HCT116 (cell line): ENCODE results near the gene RHOT1. TPM values are rescaled to one million over a fixed set of nuclear protein-coding genes. Genes with fewer than 3 reads are reported as not detected.

Source experiments
- ATAC-seq: fragments of 200-7000 bp; cut with Tn5 transposase; 2 replicates; pipeline ENCODE4 v1.9.1; 2020; ENCODE audit warnings: mild to moderate bottlenecking, moderate library complexity
- BruUV-seq: library from RNA; stranded (reverse); fragments of 400-500 nt; replicated peaks from 2 replicates; lab custom pipeline; 2021; lab: Mats Ljungman, UMichigan
- CTCF ChIA-PET: fragments of 300-600 bp; sonication (Branson Sonifier 250); formaldehyde crosslinking; loops from one replicate; lab custom pipeline; 2021; ENCODE audit warnings: antibody characterized with exemption; lab: Charles Lee
- POLR2A ChIA-PET: fragments of 300-600, 350-600 bp; sonication (Branson Sonifier 250); formaldehyde crosslinking; loops from one replicate; lab custom pipeline; 2021; ENCODE audit warnings: antibody characterized with exemption; lab: Charles Lee
- RAD21 ChIA-PET, 2 experiments: fragments of 300-600 bp; sonication (Branson Sonifier 250); formaldehyde crosslinking; loops; one replicate each; lab custom pipeline; 2023; ENCODE audit warnings: low total read pairs in 2 of 2; ENCODE audit not compliant: uncharacterized antibody in 2 of 2, unreplicated experiment in 2 of 2, low non-redundant PET in 1 of 2; lab: Charles Lee
- DNase-seq: peaks from one replicate; pipeline ENCODE4 v3.0.0-alpha.2; 2010; ENCODE audit warnings: low read depth, low spot score
- H2AFZ ChIP-seq: fragments of 200-600 bp; shearing (Covaris generic), sonication (generic); 2 replicates; pipeline ENCODE4 v1.6.1; 2017; ENCODE audit warnings: low read depth, mixed run types, mixed read lengths, antibody characterized with exemption, low read length; ENCODE audit not compliant: poor library complexity, severe bottlenecking
- H3K27ac ChIP-seq: 2 replicates; pipeline ENCODE4 v1.5.1; 2012; ENCODE audit warnings: low read depth, low read length
- H3K27me3 ChIP-seq: fragments of 200-600 bp; sonication (generic); 2 replicates; pipeline ENCODE4 v1.6.1; 2016; ENCODE audit warnings: mixed run types, low read length, mixed read lengths; ENCODE audit not compliant: insufficient read depth
- H3K36me3 ChIP-seq, 2 experiments: fragments of 200-500 bp in 1 of 2; fragments of 200-600 bp in 1 of 2; sonication (Bioruptor generic) in 1 of 2; sonication (generic) in 1 of 2; 2 replicates each; pipeline versions ENCODE4 v1.5.1 to v1.6.1; 2014 to 2016; ENCODE audit warnings: low read length in 2 of 2, inconsistent platforms in 1 of 2, mixed read lengths in 1 of 2, mixed run types in 1 of 2; ENCODE audit not compliant: insufficient read depth in 2 of 2, control insufficient read depth in 1 of 2
- H3K4me1 ChIP-seq, 2 experiments: fragments of 200-600 bp in 1 of 2; sonication (generic) in 1 of 2; 2 replicates each; pipeline versions ENCODE4 v1.5.1 to v1.6.1; 2012 to 2017; ENCODE audit warnings: low read length in 2 of 2, inconsistent platforms in 1 of 2, mild to moderate bottlenecking in 1 of 2, mixed read lengths in 1 of 2, mixed run types in 1 of 2, moderate library complexity in 1 of 2; ENCODE audit not compliant: insufficient read depth in 2 of 2, control insufficient read depth in 1 of 2
- H3K4me2 ChIP-seq: fragments of 200-600 bp; sonication (generic); 2 replicates; pipeline ENCODE4 v1.6.1; 2017; ENCODE audit warnings: mixed run types, low read length, mixed read lengths
- H3K4me3 ChIP-seq, 2 experiments: fragments of 200-600 bp in 1 of 2; sonication (generic) in 1 of 2; replicated peaks in 1 of 2; 2 replicates each; pipeline ENCODE4 v1.5.1; 2011 to 2016; ENCODE audit warnings: low read length in 2 of 2, control low read depth in 1 of 2, low read depth in 1 of 2, mild to moderate bottlenecking in 1 of 2, mixed read lengths in 1 of 2, mixed run types in 1 of 2
- H3K79me2 ChIP-seq: fragments of 200-600 bp; sonication (generic); 2 replicates; pipeline ENCODE4 v1.6.1; 2017; ENCODE audit warnings: mild to moderate bottlenecking, mixed run types, low read length, moderate library complexity, mixed read lengths; ENCODE audit not compliant: insufficient read depth
- H3K9ac ChIP-seq: fragments of 200-600 bp; sonication (generic); 2 replicates; pipeline ENCODE4 v1.6.1; 2016; ENCODE audit warnings: low read length, mixed read lengths
- H3K9me2 ChIP-seq: fragments of 200-600 bp; sonication (generic), shearing (Covaris generic); 2 replicates; pipeline ENCODE4 v1.6.1; 2017; ENCODE audit warnings: mixed run types, mild to moderate bottlenecking, moderate library complexity; ENCODE audit not compliant: insufficient read depth
- H3K9me3 ChIP-seq, 2 experiments: fragments of 200-500 bp in 1 of 2; fragments of 200-600 bp in 1 of 2; sonication (Bioruptor generic) in 1 of 2; sonication (generic) in 1 of 2; 2 replicates each; pipeline ENCODE4 v1.6.1; 2014 to 2017; ENCODE audit warnings: low read length in 2 of 2, mixed read lengths in 2 of 2, inconsistent platforms in 1 of 2, low read depth in 1 of 2, mild to moderate bottlenecking in 1 of 2, mixed run types in 1 of 2, moderate library complexity in 1 of 2; ENCODE audit not compliant: control insufficient read depth in 1 of 2, insufficient read depth in 1 of 2
- H4K20me1 ChIP-seq: fragments of 200-600 bp; sonication (generic), shearing (Covaris generic); 2 replicates; pipeline ENCODE4 v1.6.1; 2017; ENCODE audit warnings: mixed run types, mild to moderate bottlenecking, moderate library complexity; ENCODE audit not compliant: insufficient read depth
- ATF3 ChIP-seq: IDR thresholded peaks from 2 replicates; pipeline ENCODE4 v1.6.1; 2012
- CEBPB ChIP-seq: IDR thresholded peaks from 2 replicates; pipeline ENCODE4 v1.6.1; 2012; ENCODE audit warnings: low read depth
- CTCF ChIP-seq, 3 experiments: fragments of 200-600 bp in 1 of 3; sonication (generic) in 1 of 3; IDR thresholded peaks in 2 of 3; conservative IDR thresholded peaks in 1 of 3; 2 replicates each; pipeline ENCODE4 v1.5.1; 2012 to 2017; ENCODE audit warnings: low read depth in 2 of 3, low read length in 2 of 3, antibody characterized with exemption in 1 of 3, borderline replicate concordance in 1 of 3, control low read depth in 1 of 3, mild to moderate bottlenecking in 1 of 3, mixed read lengths in 1 of 3, mixed run types in 1 of 3, moderate library complexity in 1 of 3; ENCODE audit not compliant: insufficient read depth in 1 of 3
- EGR1 ChIP-seq: IDR thresholded peaks from 2 replicates; pipeline ENCODE4 v1.6.1; 2012; ENCODE audit warnings: low read depth
- ELF1 ChIP-seq: IDR thresholded peaks from 2 replicates; pipeline ENCODE4 v1.6.1; 2012; ENCODE audit warnings: low read depth, borderline replicate concordance
- JUND ChIP-seq: IDR thresholded peaks from 2 replicates; pipeline ENCODE4 v1.6.1; 2012
- POLR2A ChIP-seq: IDR thresholded peaks from 2 replicates; pipeline ENCODE4 v1.7.0; 2011; ENCODE audit warnings: borderline replicate concordance; ENCODE audit not compliant: insufficient read depth, insufficient read length; ENCODE audit errors: extremely low read depth
- REST ChIP-seq: IDR thresholded peaks from 2 replicates; pipeline ENCODE4 v1.6.1; 2012; ENCODE audit warnings: low read depth
- SIN3A ChIP-seq: IDR thresholded peaks from 2 replicates; pipeline ENCODE4 v1.6.1; 2012; ENCODE audit warnings: low read depth
- SP1 ChIP-seq: IDR thresholded peaks from 2 replicates; pipeline ENCODE4 v1.6.1; 2012; ENCODE audit warnings: low read depth
- SRF ChIP-seq: IDR thresholded peaks from 2 replicates; pipeline ENCODE4 v1.6.1; 2012; ENCODE audit warnings: low read depth
- TCF7L2 ChIP-seq: IDR thresholded peaks from 2 replicates; pipeline ENCODE4 v1.7.0; 2011; ENCODE audit warnings: borderline replicate concordance, inconsistent platforms; ENCODE audit not compliant: insufficient read depth, insufficient read length; ENCODE audit errors: extremely low read depth
- ZBTB33 ChIP-seq: IDR thresholded peaks from 2 replicates; pipeline ENCODE4 v1.6.1; 2011; ENCODE audit warnings: mild to moderate bottlenecking, low read length, moderate library complexity; ENCODE audit not compliant: insufficient replicate concordance; ENCODE audit errors: extremely low read depth
- ZFX ChIP-seq: fragments of 450-650 bp; IDR thresholded peaks from 2 replicates; pipeline ENCODE4 v1.6.1; 2017
- intact Hi-C: fragments of 100-400 bp; cut with micrococcal nuclease; formaldehyde crosslinking; loops from 2 replicates; pipeline ENCODE4 v1.10.0; 2022
- total RNA-seq: library from RNA; stranded (reverse); gene quantifications from one replicate; pipeline ENCODE4 v1.2.1, GENCODE V29; 2021; ENCODE audit not compliant: unreplicated experiment

RHOT1 gene
- total RNA-seq, 1 experiment from 2014 or later = 33.3 TPM

- ChIA-PET POLR2A (no interaction called here), RAD21 (no interaction called here), CTCF (no interaction called here)
- TF ChIP-seq ATF3 (no peak), JUND (no peak), SRF (no peak), ZFX (no peak), SIN3A (no peak)
- Histone ChIP-seq H3K4me2 (no peak overlapping the region), H3K79me2 (peaks cover 45% of the 10 kb centered on the region), H3K27me3 (no peaks in the 10 kb centered on the region), H4K20me1 (0 out of 2 replicates have a peak, but pooled peaks cover 4% of the 10 kb centered on the region), H3K4me3 (no peak overlapping the region), H3K4me1 (no peaks in the 10 kb centered on the region), H3K27ac (no peak overlapping the region), H2AFZ (no peak overlapping the region), H3K9ac (no peak overlapping the region), H3K9me2 (no peaks in the 10 kb centered on the region), H3K9me3 (no peaks in the 10 kb centered on the region), H3K36me3 (peaks cover 1 to 2% of the 10 kb centered on the region in 2 experiments; a peak in 3 of 4 replicates)
- ATAC-seq (no peak), DNase-seq (no peak)
- intact Hi-C loops = no loop called here
- no TSS peak for BruUV-seq
Observed at GRCh38 chr17:32155896-32156295, 13.6 kb downstream of the RHOT1 start.

DNA sequence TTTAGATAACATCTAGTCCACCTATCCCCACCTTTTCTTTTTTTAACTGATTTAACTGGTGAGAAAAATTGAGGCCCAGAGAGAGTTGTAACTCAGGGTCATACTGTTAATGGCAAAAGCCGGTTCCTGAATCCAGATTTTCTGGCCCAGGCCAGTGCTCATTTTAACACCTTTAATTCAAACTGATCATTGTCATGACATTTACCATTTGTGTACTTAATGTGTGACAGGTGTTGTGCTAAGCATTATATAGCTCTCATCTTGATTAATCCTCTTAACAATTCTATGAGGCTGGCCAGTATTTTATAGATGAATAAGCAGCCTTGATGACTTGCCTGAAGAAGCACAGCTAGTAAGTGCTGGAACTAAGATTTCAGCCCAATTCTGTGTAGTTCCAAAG is 14.4 kb downstream of the RHOT1 start:
- H2AFZ ChIP-seq = no peak overlapping the region
- ATAC-seq (no peak), DNase-seq (no peak)
- peaks cover 39% of the 10 kb centered on the region for H3K79me2 ChIP-seq
- peaks cover 0 to under 1% of the 10 kb centered on the region in 2 experiments; a peak in 1 of 4 replicates for H3K4me1 ChIP-seq
- no peak overlapping the region for H3K4me3 ChIP-seq
- 0 out of 2 replicates have a peak, but pooled peaks cover 4% of the 10 kb centered on the region for H4K20me1 ChIP-seq
- ChIA-PET CTCF (interaction anchor here (1.4 kb wide), 1 partner anchor 18 kb away, joined by 5 read pairs; no protein-coding TSS in a partner anchor), RAD21 (no interaction called here), POLR2A (no interaction called here)
- no peak overlapping the region for H3K4me2 ChIP-seq
- no peaks in the 10 kb centered on the region for H3K9me3 ChIP-seq
- no peaks in the 10 kb centered on the region for H3K9me2 ChIP-seq
- no peak overlapping the region for H3K27ac ChIP-seq
- BruUV-seq = no TSS peak
- intact Hi-C loops = no loop called here
- H3K36me3 ChIP-seq = peaks cover 2 to 5% of the 10 kb centered on the region in 2 experiments; a peak in 3 of 4 replicates
- no peaks in the 10 kb centered on the region for H3K27me3 ChIP-seq
- H3K9ac ChIP-seq = no peak overlapping the region
- no peak for TF ChIP-seq REST
- no peak for TF ChIP-seq CTCF (IDR thresholded peaks at IDR 0.05 in 2 of 3, conservative IDR thresholded peaks at IDR 0.05 in 1 of 3; ENCODE audit: borderline replicate concordance in 1 of 3, insufficient read depth in 1 of 3, low read depth in 2 of 3, low read length in 2 of 3)
- TF ChIP-seq ELF1 = no peak
- no peak for TF ChIP-seq TCF7L2
- TF ChIP-seq ZBTB33 = no peak
- no peak for TF ChIP-seq POLR2A
- no peak for TF ChIP-seq EGR1
- TF ChIP-seq CEBPB = no peak
- TF ChIP-seq SP1 = no peak
